Left ventricle myocardium inferior (tissue), 1 donor: Measurements from ENCODE around the gene CBFB. TPM values are rescaled to one million over a fixed set of nuclear protein-coding genes. Genes with fewer than 3 reads are reported as not detected.

Experiments used
- DNase-seq: peaks from one replicate; pipeline ENCODE4 v3.0.0-alpha.2; 2020
- H3K27ac ChIP-seq: fragments of 200-600 bp; replicated peaks from 2 replicates; pipeline ENCODE4 v1.8.0; 2021
- H3K27me3 ChIP-seq: fragments of 200-600 bp; 2 replicates; pipeline ENCODE4 v1.8.0; 2021; ENCODE audit warnings: low read depth
- H3K36me3 ChIP-seq: fragments of 200-600 bp; 2 replicates; pipeline ENCODE4 v1.8.0; 2021
- H3K4me1 ChIP-seq: fragments of 200-600 bp; 2 replicates; pipeline ENCODE4 v1.8.0; 2021
- H3K4me3 ChIP-seq: fragments of 200-600 bp; 2 replicates; pipeline ENCODE4 v1.8.0; 2021; ENCODE audit warnings: mild to moderate bottlenecking, moderate library complexity
- H3K9me3 ChIP-seq: fragments of 200-600 bp; replicated peaks from 2 replicates; pipeline ENCODE4 v1.8.0; 2021
- CTCF ChIP-seq: fragments of 200-600 bp; IDR thresholded peaks from 2 replicates; pipeline ENCODE4 v1.8.0; 2021; ENCODE audit warnings: antibody characterized with exemption, mild to moderate bottlenecking, borderline replicate concordance
- intact Hi-C: fragments of 100-400 bp; cut with micrococcal nuclease; formaldehyde crosslinking; loops from one replicate; pipeline ENCODE4 v1.11.0; 2022
- total RNA-seq: library from RNA; stranded (reverse); fragmentation: NEBNext Ultra II Directional; extraction: Animal tissue kit (Norgen Biotek cat#: 25700); gene quantifications from one replicate; pipeline ENCODE4 v1.2.1, GENCODE V29; 2021
- donor health status: DM: no; HTN: yes; CAD: no; lungs with severe emphysema.

CBFB gene
- total RNA-seq, 1 donor from 2014 or later: 25.2 TPM

GRCh38 chr16:67111951-67112444 lies 83.0 kb downstream of the CBFB start:
- DNase-seq: no peak
- intact Hi-C loops: no loop called here
- Histone ChIP-seq H3K9me3 (no peaks in the 10 kb centered on the region), H3K36me3 (no peaks in the 10 kb centered on the region), H3K27ac (no peak overlapping the region), H3K27me3 (no peaks in the 10 kb centered on the region), H3K4me3 (no peak overlapping the region), H3K4me1 (peaks cover 39% of the 10 kb centered on the region)
- TF ChIP-seq CTCF: no peak

- H3K4me3 ChIP-seq: no peak overlapping the region
- no peak for DNase-seq
- intact Hi-C loops: no loop called here
- no peak for TF ChIP-seq CTCF
- H3K27me3 ChIP-seq: no peaks in the 10 kb centered on the region
- peaks cover 39% of the 10 kb centered on the region for H3K4me1 ChIP-seq
- no peaks in the 10 kb centered on the region for H3K36me3 ChIP-seq
- H3K27ac ChIP-seq: no peak overlapping the region
- H3K9me3 ChIP-seq: no peaks in the 10 kb centered on the region
Measured at GRCh38 chr16:67112591-67113399, 83.8 kb downstream of the CBFB start.

- Histone ChIP-seq H3K27me3 (no peaks in the 10 kb centered on the region), H3K4me3 (no peak overlapping the region), H3K9me3 (no peaks in the 10 kb centered on the region), H3K4me1 (peaks cover 30% of the 10 kb centered on the region), H3K27ac (no peak overlapping the region), H3K36me3 (no peaks in the 10 kb centered on the region)
- DNase-seq: no peak
- intact Hi-C loops: no loop called here
- no peak for TF ChIP-seq CTCF
Measured at GRCh38 chr16:67114793-67115192, 85.8 kb downstream of the CBFB start.

GRCh38 chr16:67115639-67116038 lies 86.7 kb downstream of the CBFB start:
- H3K36me3 ChIP-seq: peaks cover 8% of the 10 kb centered on the region
- no peaks in the 10 kb centered on the region for H3K27me3 ChIP-seq
- peaks cover 22% of the 10 kb centered on the region for H3K4me1 ChIP-seq
- intact Hi-C loops: no loop called here
- H3K4me3 ChIP-seq: no peak overlapping the region
- H3K27ac ChIP-seq: no peak overlapping the region
- TF ChIP-seq CTCF: no peak
- no peaks in the 10 kb centered on the region for H3K9me3 ChIP-seq
- no peak for DNase-seq

- Histone ChIP-seq H3K9me3 (no peaks in the 10 kb centered on the region), H3K4me3 (no peak overlapping the region), H3K27ac (no peak overlapping the region), H3K27me3 (no peaks in the 10 kb centered on the region), H3K36me3 (peaks cover 18% of the 10 kb centered on the region), H3K4me1 (peaks cover 12% of the 10 kb centered on the region)
- no peak for TF ChIP-seq CTCF
- DNase-seq: no peak
- intact Hi-C loops: no loop called here
Measured at GRCh38 chr16:67116388-67117311, 87.7 kb downstream of the CBFB start.
